H1 (cell line): ENCODE measurements around the gene DMAC2. TPM values are rescaled to one million over a fixed set of nuclear protein-coding genes. Genes with fewer than 3 reads are reported as not detected.

Experiments
- CTCF ChIA-PET: fragments of 300-600 bp; sonication (Branson Sonifier 250); formaldehyde crosslinking; loops from one replicate; lab custom pipeline; 2021; ENCODE audit not compliant: partially characterized antibody; lab: Charles Lee
- POLR2A ChIA-PET: fragments of 300-600 bp; sonication (Branson Sonifier 250); formaldehyde crosslinking; loops from one replicate; lab custom pipeline; 2021; ENCODE audit warnings: inconsistent platforms; ENCODE audit not compliant: partially characterized antibody; lab: Charles Lee
- DNase-seq, 2 experiments: peaks; one replicate each; pipeline versions ENCODE4 v3.0.0 to v3.0.0-alpha.2; 2010 to 2022; ENCODE audit warnings: low spot score in 2 of 2, low read depth in 1 of 2, mixed read lengths in 1 of 2
- FAIRE-seq: peaks from 2 replicates; lab custom pipeline; 2011; peaks lifted over from hg19 to GRCh38; lab: Jason Lieb, UNC
- H2AFZ ChIP-seq: 2 replicates; pipeline ENCODE4 v1.8.1; 2012; ENCODE audit warnings: low read length, inconsistent platforms
- H2AK5ac ChIP-seq: 2 replicates; pipeline ENCODE4 v1.6.1; 2013; ENCODE audit warnings: low read depth, low read length
- H2BK120ac ChIP-seq: replicated peaks from 2 replicates; pipeline ENCODE3; 2013; ENCODE audit warnings: low read depth, low read length, inconsistent platforms
- H2BK12ac ChIP-seq: 2 replicates; pipeline ENCODE4 v1.6.1; 2013; ENCODE audit warnings: low read depth, low read length
- H2BK15ac ChIP-seq: 2 replicates; pipeline ENCODE4 v1.6.1; 2013; ENCODE audit warnings: low read length
- H2BK20ac ChIP-seq: 2 replicates; pipeline ENCODE4 v1.6.1; 2013; ENCODE audit warnings: low read length
- H2BK5ac ChIP-seq: 2 replicates; pipeline ENCODE4 v1.6.1; 2013; ENCODE audit warnings: low read depth, low read length
- H3K14ac ChIP-seq: 2 replicates; pipeline ENCODE4 v1.6.1; 2013; ENCODE audit warnings: inconsistent platforms; ENCODE audit not compliant: insufficient read length
- H3K18ac ChIP-seq: 2 replicates; pipeline ENCODE4 v1.6.1; 2013; ENCODE audit warnings: low read length; ENCODE audit errors: extremely low read depth
- H3K23ac ChIP-seq: 2 replicates; pipeline ENCODE4 v1.6.1; 2013; ENCODE audit warnings: inconsistent platforms; ENCODE audit not compliant: insufficient read length
- H3K23me2 ChIP-seq: 2 replicates; pipeline ENCODE4 v1.6.1; 2013; ENCODE audit warnings: low read depth, low read length
- H3K27ac ChIP-seq: 2 replicates; pipeline ENCODE4 v1.6.1; 2011; ENCODE audit warnings: low read depth, low read length, inconsistent platforms
- H3K27me3 ChIP-seq, 4 experiments: replicated peaks in 1 of 4; 1 replicate in 1 of 4; 2 replicates in 3 of 4; pipeline versions ENCODE4 v1.6.1 to v1.8.1; 2011 to 2013; ENCODE audit warnings: low read length in 3 of 4, mild to moderate bottlenecking in 3 of 4, inconsistent platforms in 2 of 4, mixed read lengths in 2 of 4, moderate library complexity in 1 of 4; ENCODE audit not compliant: control insufficient read depth in 3 of 4, insufficient read depth in 3 of 4; ENCODE audit errors: extremely low read depth in 1 of 4
- H3K36me3 ChIP-seq, 4 experiments: 2 replicates each; pipeline versions ENCODE4 v1.6.1 to v1.8.1; 2011 to 2013; ENCODE audit warnings: mild to moderate bottlenecking in 4 of 4, low read length in 3 of 4, moderate library complexity in 2 of 4, control low read depth in 1 of 4, inconsistent platforms in 1 of 4; ENCODE audit not compliant: insufficient read depth in 4 of 4, control insufficient read depth in 2 of 4
- H3K4ac ChIP-seq: replicated peaks from 2 replicates; pipeline ENCODE3; 2013; ENCODE audit warnings: low read length, low read depth, mixed read lengths, inconsistent platforms; ENCODE audit not compliant: insufficient read length
- H3K4me1 ChIP-seq, 4 experiments: replicated peaks in 1 of 4; 1 replicate in 1 of 4; 2 replicates in 3 of 4; pipeline versions ENCODE4 v1.6.1 to v1.8.1; 2011 to 2013; ENCODE audit warnings: low read length in 3 of 4, inconsistent platforms in 2 of 4, mixed read lengths in 1 of 4; ENCODE audit not compliant: insufficient read depth in 4 of 4, control insufficient read depth in 3 of 4
- H3K4me2 ChIP-seq, 2 experiments: 2 replicates each; pipeline versions ENCODE4 v1.6.1 to v1.8.1; 2011 to 2013; ENCODE audit warnings: low read depth in 2 of 2, low read length in 2 of 2, control low read depth in 1 of 2, inconsistent platforms in 1 of 2, mild to moderate bottlenecking in 1 of 2; ENCODE audit not compliant: insufficient read depth in 1 of 2
- H3K4me3 ChIP-seq, 4 experiments: fragments of 200-600, 300-600 bp in 1 of 4; sonication (generic), shearing (Covaris generic), sonication (Bioruptor Twin) in 1 of 4; 2 replicates each; pipeline versions ENCODE4 v1.5.1 to v1.8.1; 2011 to 2016; ENCODE audit warnings: low read length in 4 of 4, low read depth in 3 of 4, control low read depth in 2 of 4, inconsistent platforms in 2 of 4, mild to moderate bottlenecking in 2 of 4, mixed read lengths in 1 of 4, moderate library complexity in 1 of 4; ENCODE audit not compliant: insufficient read depth in 2 of 4; ENCODE audit errors: extremely low read depth in 1 of 4
- H3K56ac ChIP-seq: replicated peaks from 2 replicates; pipeline ENCODE3; 2013; ENCODE audit warnings: low read depth, mild to moderate bottlenecking, mixed read lengths, low read length, inconsistent platforms; ENCODE audit not compliant: insufficient read length
- H3K79me1 ChIP-seq: 2 replicates; pipeline ENCODE4 v1.6.1; 2013; ENCODE audit warnings: low read depth, low read length, control low read depth
- H3K79me2 ChIP-seq, 2 experiments: 2 replicates each; pipeline versions ENCODE4 v1.6.1 to v1.8.1; 2012 to 2013; ENCODE audit warnings: low read length in 2 of 2, mild to moderate bottlenecking in 2 of 2, inconsistent platforms in 1 of 2; ENCODE audit not compliant: insufficient read depth in 2 of 2, control insufficient read depth in 1 of 2
- H3K9ac ChIP-seq, 4 experiments: replicated peaks in 1 of 4; 1 replicate in 1 of 4; 2 replicates in 3 of 4; pipeline versions ENCODE4 v1.6.1 to v1.8.1; 2011 to 2013; ENCODE audit warnings: low read depth in 3 of 4, low read length in 3 of 4, control low read depth in 2 of 4, mild to moderate bottlenecking in 2 of 4, moderate library complexity in 2 of 4, inconsistent platforms in 1 of 4; ENCODE audit errors: extremely low read depth in 1 of 4
- H3K9me3 ChIP-seq, 2 experiments: 2 replicates each; pipeline versions ENCODE4 v1.6.1 to v1.8.1; 2012 to 2013; ENCODE audit warnings: mild to moderate bottlenecking in 2 of 2, moderate library complexity in 2 of 2, control low read depth in 1 of 2, inconsistent platforms in 1 of 2, low read depth in 1 of 2, low read length in 1 of 2, mixed read lengths in 1 of 2; ENCODE audit not compliant: insufficient read depth in 2 of 2
- H4K20me1 ChIP-seq, 2 experiments: replicated peaks in 1 of 2; 2 replicates each; pipeline versions ENCODE3 to v1.8.1; 2011 to 2013; ENCODE audit warnings: inconsistent platforms in 2 of 2, low read length in 2 of 2, mild to moderate bottlenecking in 1 of 2; ENCODE audit not compliant: insufficient read depth in 2 of 2, control insufficient read depth in 1 of 2
- H4K5ac ChIP-seq: 2 replicates; pipeline ENCODE4 v1.6.1; 2013; ENCODE audit warnings: low read length, low read depth, mixed read lengths, inconsistent platforms; ENCODE audit not compliant: insufficient read length
- H4K8ac ChIP-seq: 2 replicates; pipeline ENCODE4 v1.8.0; 2013; ENCODE audit warnings: mild to moderate bottlenecking, moderate library complexity, low read length, inconsistent platforms; ENCODE audit not compliant: insufficient read depth; ENCODE audit errors: extremely low read depth
- H4K91ac ChIP-seq: replicated peaks from 2 replicates; pipeline ENCODE3; 2013; ENCODE audit warnings: low read length, mixed read lengths, inconsistent platforms; ENCODE audit not compliant: insufficient read length
- BCL11A ChIP-seq, 2 experiments: IDR thresholded peaks; one replicate each; pipeline ENCODE4 v1.6.1; 2011; ENCODE audit warnings: low read depth in 2 of 2, low read length in 2 of 2, mild to moderate bottlenecking in 2 of 2
- CBX5 ChIP-seq: fragments of 300-800, 300-1000 bp; sonication (generic); IDR thresholded peaks from 2 replicates; pipeline ENCODE4 v1.7.1; 2016; ENCODE audit warnings: antibody characterized with exemption, low read length, low read depth
- CEBPB ChIP-seq: IDR thresholded peaks from 2 replicates; pipeline ENCODE4 v1.6.1; 2012; ENCODE audit warnings: low read depth, low read length
- CHD1 ChIP-seq: IDR thresholded peaks from 2 replicates; pipeline ENCODE4 v1.6.1; 2012; ENCODE audit warnings: low read depth, low read length, improper control_type of control experiment
- CTBP2 ChIP-seq: IDR thresholded peaks from 2 replicates; pipeline ENCODE4 v1.7.0; 2011; ENCODE audit warnings: borderline replicate concordance, mild to moderate bottlenecking, moderate library complexity, mixed read lengths, low read length; ENCODE audit not compliant: insufficient read depth, insufficient read length
- GTF2F1 ChIP-seq: IDR thresholded peaks from 2 replicates; pipeline ENCODE4 v1.6.1; 2012; ENCODE audit warnings: low read depth, low read length, improper control_type of control experiment, borderline replicate concordance
- KDM4A ChIP-seq: IDR thresholded peaks from one replicate; pipeline ENCODE4 v1.7.1; 2012; ENCODE audit warnings: low read depth, mild to moderate bottlenecking, moderate library complexity, low read length, inconsistent platforms; ENCODE audit not compliant: severe bottlenecking
- NRF1 ChIP-seq: IDR thresholded peaks from 2 replicates; pipeline ENCODE4 v1.6.1; 2011; ENCODE audit warnings: mild to moderate bottlenecking, low read depth, low read length, improper control_type of control experiment
- PHF8 ChIP-seq: fragments of 200-600 bp; sonication (generic); conservative IDR thresholded peaks from 2 replicates; pipeline ENCODE4 v1.7.1; 2012; ENCODE audit warnings: low read depth, mild to moderate bottlenecking, inconsistent platforms, low read length, moderate library complexity
- RAD21 ChIP-seq, 2 experiments: IDR thresholded peaks in 1 of 2; conservative IDR thresholded peaks in 1 of 2; 2 replicates each; pipeline ENCODE4 v1.6.1; 2011; ENCODE audit warnings: low read depth in 2 of 2, low read length in 2 of 2, improper control_type of control experiment in 1 of 2, inconsistent platforms in 1 of 2, mild to moderate bottlenecking in 1 of 2, moderate library complexity in 1 of 2
- RFX5 ChIP-seq: IDR thresholded peaks from 2 replicates; pipeline ENCODE4 v1.6.1; 2011; ENCODE audit warnings: low read depth, low read length, improper control_type of control experiment, borderline replicate concordance
- SIN3A ChIP-seq, 2 experiments: IDR thresholded peaks in 1 of 2; conservative IDR thresholded peaks in 1 of 2; 2 replicates each; pipeline ENCODE4 v1.6.1; 2011 to 2012; ENCODE audit warnings: low read length in 2 of 2, improper control_type of control experiment in 1 of 2, low read depth in 1 of 2, mild to moderate bottlenecking in 1 of 2
- SP1 ChIP-seq: IDR thresholded peaks from 2 replicates; pipeline ENCODE4 v1.6.1; 2011; ENCODE audit warnings: low read depth, low read length
- SP2 ChIP-seq: IDR thresholded peaks from 2 replicates; pipeline ENCODE4 v1.6.1; 2012; ENCODE audit warnings: mild to moderate bottlenecking, low read length, inconsistent platforms
- WGBS, 2 experiments: shearing (Covaris generic) in 1 of 2; methylation state at CpG; one replicate each; pipeline versions ENCODE4 v1.1.6 to v1.1.7; 2013 to 2015; ENCODE audit warnings: low lambda C conversion rate in 2 of 2, mixed read lengths in 2 of 2, inconsistent platforms in 1 of 2, low coverage in 1 of 2, missing lambda C conversion rate in 1 of 2; ENCODE audit not compliant: insufficient replicate concordance in 2 of 2, insufficient coverage in 1 of 2, insufficient read length in 1 of 2; ENCODE audit errors: extremely low coverage in 1 of 2, missing lambda C conversion rate in 1 of 2; 5-methylcytosine and 5-hydroxymethylcytosine counted together
- polyA plus RNA-seq, 7 experiments: library from polyadenylated mRNA; depleted of rRNA in 3 of 7; stranded (reverse) in 5 of 7; unstranded in 2 of 7; fragments of >200 nt in 5 of 7; fragments of 200-250 nt in 2 of 7; gene quantifications; 1 replicate in 5 of 7; 2 replicates in 1 of 7; 4 replicates in 1 of 7; pipeline versions ENCODE4 v1.2.1 to v1.2.3, GENCODE V29; 2011 to 2013; ENCODE audit warnings: missing spikeins in 2 of 7, mixed read lengths in 2 of 7
- total RNA-seq: library from RNA; stranded (reverse); fragmentation: NEBNext Ultra II Directional; extraction: Animal tissue kit (Norgen Biotek cat#: 25700); gene quantifications from 2 replicates; pipeline ENCODE4 v1.2.1, GENCODE V29; 2021

DMAC2 gene
- total and polyA plus RNA-seq, 2 of the 8 experiments (the other 6 are each of a cell fraction or from before 2014, with no cell fraction given): 86.8 to 170 TPM

DNA sequence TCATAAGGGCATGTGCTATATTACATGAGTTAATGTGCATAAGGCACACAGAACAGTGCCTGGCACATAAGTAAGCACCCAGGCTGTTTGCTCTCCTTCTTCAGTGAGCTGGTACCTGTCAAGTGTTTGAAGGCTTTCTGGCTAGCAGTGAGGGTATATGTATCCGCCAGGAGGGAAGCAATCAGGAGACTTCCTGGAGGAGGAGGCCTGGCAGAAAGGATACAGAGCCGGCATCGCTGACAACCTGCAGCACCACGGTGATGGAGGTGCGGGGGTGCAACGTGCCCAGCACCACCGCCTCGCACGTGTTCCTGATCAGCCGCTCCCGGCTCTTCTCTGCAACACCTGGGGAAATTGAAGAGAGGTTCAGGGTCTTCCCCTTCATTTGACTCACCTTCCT, 48.1 kb downstream of the DMAC2 start:
- H2BK15ac ChIP-seq: no peak overlapping the region
- H2AFZ ChIP-seq: no peak overlapping the region
- H3K27ac ChIP-seq: no peak overlapping the region
- WGBS, 2 experiments: 88% methylated on average over 11 of the region's 11 CpGs; no CpG with 5 or more reads in 1 of the 2 experiments
- no peaks in the 10 kb centered on the region for H3K9me3 ChIP-seq
- no peak for DNase-seq
- H3K14ac ChIP-seq: no peak overlapping the region
- no peak overlapping the region for H2BK20ac ChIP-seq
- no peak overlapping the region for H2AK5ac ChIP-seq
- H3K4me3 ChIP-seq: no peak overlapping the region
- H3K9ac ChIP-seq: no peak overlapping the region
- H2BK120ac ChIP-seq: no peak overlapping the region
- no peaks in the 10 kb centered on the region for H3K4me1 ChIP-seq
- no peaks in the 10 kb centered on the region for H3K27me3 ChIP-seq
- no peak overlapping the region for H4K5ac ChIP-seq
- no peak overlapping the region for H2BK12ac ChIP-seq
- H4K8ac ChIP-seq: no peak overlapping the region
- no peak overlapping the region for H3K18ac ChIP-seq
- POLR2A ChIA-PET: interaction anchor here (1.5 to 1.8 kb wide), 2 partner anchors 13 to 15 kb away, joined by 5 to 7 read pairs; partner anchors contain the start of gene TMEM91
- H3K79me2 ChIP-seq: peaks cover 0 to 14% of the 10 kb centered on the region in 2 experiments; a peak in 1 of 4 replicates
- H3K23ac ChIP-seq: no peak overlapping the region
- CTCF ChIA-PET: no interaction called here
- FAIRE-seq: no peak
- no peak overlapping the region for H3K4ac ChIP-seq
- no peak overlapping the region for H4K91ac ChIP-seq
- H3K56ac ChIP-seq: no peak overlapping the region
- H3K4me2 ChIP-seq: no peak overlapping the region
- H3K23me2 ChIP-seq: no peaks in the 10 kb centered on the region
- H2BK5ac ChIP-seq: no peak overlapping the region
- peaks cover 6 to 25% (median 22%) of the 10 kb centered on the region in 4 experiments; a peak in 7 of 8 replicates for H3K36me3 ChIP-seq
- no peaks in the 10 kb centered on the region; the same call in 1 of the 2 replicates for H3K79me1 ChIP-seq
- H4K20me1 ChIP-seq: peaks cover 0 to 6% of the 10 kb centered on the region in 2 experiments
- TF ChIP-seq GTF2F1 (no peak), BCL11A (IDR thresholded peaks at IDR 0.05; ENCODE audit: low read depth in 2 of 2, low read length in 2 of 2) (no peak), CBX5 (no peak), RAD21 (IDR thresholded peaks at IDR 0.05 in 1 of 2, conservative IDR thresholded peaks at IDR 0.05 in 1 of 2; ENCODE audit: low read depth in 2 of 2, low read length in 2 of 2) (no peak), RFX5 (no peak), SIN3A (conservative IDR thresholded peaks at IDR 0.05 in 1 of 2, IDR thresholded peaks at IDR 0.05 in 1 of 2; ENCODE audit: low read depth in 1 of 2, low read length in 2 of 2) (no peak), CHD1 (no peak), NRF1 (no peak), CTBP2 (no peak), SP1 (no peak), PHF8 (no peak), SP2 (no peak), CEBPB (no peak), KDM4A (no peak)
